Prostate gland (tissue), 2 donors: ENCODE data around the gene CPNE2.

Experiments
- POLR2A ChIP-seq: fragments of 450-650 bp; IDR thresholded peaks from one replicate; pipeline ENCODE4 v1.6.1; 2016; ENCODE audit warnings: antibody characterized with exemption, mild to moderate bottlenecking
- TF ChIP-seq, protein P1 (sequence below), 4 experiments: fragments of 200-600 bp in 2 of 4; fragments of 450-650 bp in 2 of 4; sonication (generic) in 2 of 4; IDR thresholded peaks; 1 replicate in 3 of 4; 2 replicates in 1 of 4; pipeline ENCODE4 v1.5.1; 2016 to 2019; ENCODE audit warnings: antibody characterized with exemption in 4 of 4, mild to moderate bottlenecking in 2 of 4, moderate library complexity in 2 of 4

- TF ChIP-seq, protein P1, sequence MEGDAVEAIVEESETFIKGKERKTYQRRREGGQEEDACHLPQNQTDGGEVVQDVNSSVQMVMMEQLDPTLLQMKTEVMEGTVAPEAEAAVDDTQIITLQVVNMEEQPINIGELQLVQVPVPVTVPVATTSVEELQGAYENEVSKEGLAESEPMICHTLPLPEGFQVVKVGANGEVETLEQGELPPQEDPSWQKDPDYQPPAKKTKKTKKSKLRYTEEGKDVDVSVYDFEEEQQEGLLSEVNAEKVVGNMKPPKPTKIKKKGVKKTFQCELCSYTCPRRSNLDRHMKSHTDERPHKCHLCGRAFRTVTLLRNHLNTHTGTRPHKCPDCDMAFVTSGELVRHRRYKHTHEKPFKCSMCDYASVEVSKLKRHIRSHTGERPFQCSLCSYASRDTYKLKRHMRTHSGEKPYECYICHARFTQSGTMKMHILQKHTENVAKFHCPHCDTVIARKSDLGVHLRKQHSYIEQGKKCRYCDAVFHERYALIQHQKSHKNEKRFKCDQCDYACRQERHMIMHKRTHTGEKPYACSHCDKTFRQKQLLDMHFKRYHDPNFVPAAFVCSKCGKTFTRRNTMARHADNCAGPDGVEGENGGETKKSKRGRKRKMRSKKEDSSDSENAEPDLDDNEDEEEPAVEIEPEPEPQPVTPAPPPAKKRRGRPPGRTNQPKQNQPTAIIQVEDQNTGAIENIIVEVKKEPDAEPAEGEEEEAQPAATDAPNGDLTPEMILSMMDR (IDR thresholded peaks at IDR 0.05) = no peak
- TF ChIP-seq POLR2A = no peak
Measured at GRCh38 chr16:57054338-57054737, 38.0 kb upstream of the CPNE2 start.
